HG03103 (cell line): Measurements from ENCODE around the gene SREBF1.

Experiments used
- ATAC-seq: cut with Tn5 transposase; IDR thresholded peaks from one replicate; pipeline ENCODE4 v1.9.1; 2021; ENCODE audit warnings: low read depth; ENCODE audit not compliant: unreplicated experiment

Gene SREBF1

GRCh38 chr17:17798573-17799255 is 38.1 kb downstream of the SREBF1 start:
- no peak for ATAC-seq

- no peak for ATAC-seq
These were observed 38.7 kb downstream of the SREBF1 start for GRCh38 chr17:17798010-17798556.

- ATAC-seq: no peak
These were observed 39.5 kb downstream of the SREBF1 start for GRCh38 chr17:17797119-17797809.

- ATAC-seq: no peak
These were observed 40.1 kb downstream of the SREBF1 start for GRCh38 chr17:17796787-17797061.

- no peak for ATAC-seq
These were observed 40.6 kb downstream of the SREBF1 start for GRCh38 chr17:17795946-17796786.

- ATAC-seq: no peak
These were observed 41.5 kb downstream of the SREBF1 start for GRCh38 chr17:17795296-17795695.

GRCh38 chr17:17794382-17794781 is 42.4 kb downstream of the SREBF1 start:
- ATAC-seq: no peak

- no peak for ATAC-seq
These were observed 43.2 kb downstream of the SREBF1 start for GRCh38 chr17:17793378-17794214.

GRCh38 chr17:17792551-17793377 is 44.0 kb downstream of the SREBF1 start:
- ATAC-seq: no peak

GRCh38 chr17:17792037-17792550 is 44.7 kb downstream of the SREBF1 start:
- ATAC-seq: no peak

- ATAC-seq: no peak
These were observed 45.9 kb downstream of the SREBF1 start for GRCh38 chr17:17790637-17791464.

- ATAC-seq: no peak
These were observed 46.8 kb downstream of the SREBF1 start for GRCh38 chr17:17789828-17790636.

GRCh38 chr17:17789410-17789809 is 47.4 kb downstream of the SREBF1 start:
- no peak for ATAC-seq

- no peak for ATAC-seq
These were observed 47.8 kb downstream of the SREBF1 start for GRCh38 chr17:17788967-17789366.

GRCh38 chr17:17787568-17787967 is 49.2 kb downstream of the SREBF1 start:
- ATAC-seq: no peak

- no peak for ATAC-seq
These were observed 49.8 kb downstream of the SREBF1 start for GRCh38 chr17:17786998-17787397.

GRCh38 chr17:17785407-17785806 is 51.4 kb downstream of the SREBF1 start:
- no peak for ATAC-seq
